NCI-H1417 treated with DMSO at 0.1 percent for 48 hours (cell line): ENCODE results near the gene SPDYE1.
A peak's percentile ranks its signal among the peaks of the same experiment; 100 is the strongest.
"Not testable (repeated sequence)": the region's sequence is repeated elsewhere in the genome, so short reads cannot be mapped to it uniquely, and the experiment has no call there.

ENCODE experiments used
- DNase-seq: peaks from one replicate; lab custom pipeline; 2025; lab: John Stamatoyannopoulos, UW

Gene SPDYE1

GRCh38 chr7:43992896-43993295 lies 4.8 kb upstream of the SPDYE1 start:
- DNase-seq: not testable (repeated sequence)

- not testable (repeated sequence) for DNase-seq
Observed at GRCh38 chr7:43994681-43995080, 3.0 kb upstream of the SPDYE1 start.

GRCh38 chr7:44012081-44012480 lies 14.4 kb downstream of the SPDYE1 start:
- not testable (repeated sequence) for DNase-seq

- not testable (repeated sequence) for DNase-seq
Observed at GRCh38 chr7:44015090-44015489, 17.4 kb downstream of the SPDYE1 start.

- peak; percentile 87 for DNase-seq
Observed at GRCh38 chr7:44018857-44019807, 21.4 kb downstream of the SPDYE1 start.

GRCh38 chr7:44019825-44020224 lies 22.1 kb downstream of the SPDYE1 start:
- DNase-seq: not testable (repeated sequence)

GRCh38 chr7:44022069-44022468 lies 24.4 kb downstream of the SPDYE1 start:
- DNase-seq: not testable (repeated sequence)

GRCh38 chr7:44022796-44023467 lies 25.2 kb downstream of the SPDYE1 start:
- DNase-seq: not testable (repeated sequence)

- DNase-seq: not testable (repeated sequence)
Observed at GRCh38 chr7:44029433-44029832, 31.7 kb downstream of the SPDYE1 start.

GRCh38 chr7:44030029-44030428 lies 32.3 kb downstream of the SPDYE1 start:
- not testable (repeated sequence) for DNase-seq

- DNase-seq: not testable (repeated sequence)
Observed at GRCh38 chr7:44031319-44031718, 33.6 kb downstream of the SPDYE1 start.

- DNase-seq: not testable (repeated sequence)
Observed at GRCh38 chr7:44032031-44032430, 34.3 kb downstream of the SPDYE1 start.

GRCh38 chr7:44033971-44034844 lies 36.5 kb downstream of the SPDYE1 start:
- not testable (repeated sequence) for DNase-seq

- DNase-seq: not testable (repeated sequence)
Observed at GRCh38 chr7:44036364-44036763, 38.7 kb downstream of the SPDYE1 start.

GRCh38 chr7:44037951-44038350 lies 40.3 kb downstream of the SPDYE1 start:
- DNase-seq: not testable (repeated sequence)

GRCh38 chr7:44038553-44038952 lies 40.9 kb downstream of the SPDYE1 start:
- not testable (repeated sequence) for DNase-seq

GRCh38 chr7:44038961-44039558 lies 41.4 kb downstream of the SPDYE1 start:
- peak; percentile 86 for DNase-seq

GRCh38 chr7:44039800-44040492 lies 42.2 kb downstream of the SPDYE1 start:
- DNase-seq: not testable (repeated sequence)

- DNase-seq: not testable (repeated sequence)
Observed at GRCh38 chr7:44040493-44040891, 42.8 kb downstream of the SPDYE1 start.

GRCh38 chr7:44042221-44042620 lies 44.5 kb downstream of the SPDYE1 start:
- no peak for DNase-seq

- DNase-seq: no peak
Observed at GRCh38 chr7:44043902-44044301, 46.2 kb downstream of the SPDYE1 start.
